ENCODE measurements around the gene SYVN1.
"Not testable (repeated sequence)": the region's sequence is repeated elsewhere in the genome, so short reads cannot be mapped to it uniquely, and the experiment has no call there.

Gene SYVN1

DNA sequence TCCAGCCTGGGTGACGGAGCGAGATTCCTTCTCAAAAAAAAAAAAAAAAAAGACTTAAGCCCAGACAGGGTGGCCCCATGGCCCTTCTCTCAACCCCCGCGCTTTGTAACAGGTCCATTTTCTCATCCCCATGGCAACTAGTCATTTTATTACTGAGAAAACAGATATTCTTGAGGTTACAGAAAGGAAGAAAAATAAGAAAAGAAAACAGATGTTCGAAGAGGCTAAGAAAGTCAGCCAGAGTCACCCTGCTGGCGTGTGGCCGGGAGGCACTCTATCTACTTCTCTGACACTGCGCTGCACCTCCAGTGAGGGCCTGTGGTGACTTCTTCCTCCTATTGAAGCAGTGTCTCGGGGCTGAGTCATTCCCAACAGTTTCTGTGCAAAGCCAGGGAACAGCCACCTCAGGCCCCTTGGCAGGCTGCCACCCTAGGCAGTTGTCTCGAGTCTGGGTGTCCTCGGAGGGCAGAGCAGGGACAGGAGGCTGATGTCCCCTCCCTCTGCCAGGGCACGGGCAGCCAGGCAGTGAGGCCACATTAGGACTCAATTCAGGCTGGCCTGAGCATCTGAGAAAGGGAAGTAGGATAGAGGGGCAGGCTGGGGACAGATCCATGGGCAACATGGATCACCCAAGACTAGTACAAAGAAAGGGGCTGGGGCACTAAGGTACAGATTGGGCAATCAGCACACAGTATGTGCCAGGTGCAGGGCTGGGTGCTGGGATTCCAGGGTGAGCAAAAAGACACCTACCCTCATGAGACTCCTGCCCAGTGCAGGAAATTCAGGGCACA lies 16.4 kb upstream of the SYVN1 start:
- DNase-seq, result peak; percentile 93

DNA sequence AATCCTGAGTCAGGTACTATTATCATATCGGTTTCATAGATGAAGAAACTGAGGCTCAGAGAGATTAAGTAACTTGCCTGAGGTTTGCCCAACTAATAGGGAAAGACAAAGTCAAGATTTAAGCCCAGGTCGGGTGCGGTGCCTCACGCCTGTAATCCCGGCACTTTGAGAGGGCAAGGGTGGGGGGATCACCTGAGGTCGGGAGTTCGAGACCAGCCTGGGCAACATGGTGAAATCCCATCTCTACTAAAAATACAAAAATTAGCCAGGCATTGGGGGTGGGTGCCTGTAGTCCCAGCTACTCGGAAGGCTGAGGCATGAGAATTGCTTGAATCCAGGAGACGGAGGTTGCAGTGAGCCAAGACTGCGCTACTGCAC lies 15.8 kb upstream of the SYVN1 start:
- DNase-seq, result not testable (repeated sequence)

DNA sequence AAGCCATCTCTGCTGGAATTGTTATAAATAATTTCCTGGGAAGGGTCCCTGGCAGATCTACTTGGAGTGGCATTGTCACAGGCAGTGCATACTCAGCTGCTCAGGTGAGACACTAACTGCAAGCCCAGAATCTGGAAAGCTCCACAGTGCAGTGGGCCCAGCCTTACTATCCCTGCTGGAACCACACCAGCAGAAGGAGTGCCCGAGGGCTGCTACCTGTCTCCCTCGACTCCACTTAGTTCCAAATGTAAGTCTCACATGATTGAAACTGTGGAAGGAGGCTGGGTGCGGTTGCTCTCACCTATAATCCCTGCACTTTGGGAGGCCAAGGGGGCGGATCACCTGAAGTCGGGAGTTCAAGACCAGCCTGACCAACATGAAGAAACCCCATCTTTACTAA lies 14.3 kb upstream of the SYVN1 start:
- DNase-seq, result no peak

DNA sequence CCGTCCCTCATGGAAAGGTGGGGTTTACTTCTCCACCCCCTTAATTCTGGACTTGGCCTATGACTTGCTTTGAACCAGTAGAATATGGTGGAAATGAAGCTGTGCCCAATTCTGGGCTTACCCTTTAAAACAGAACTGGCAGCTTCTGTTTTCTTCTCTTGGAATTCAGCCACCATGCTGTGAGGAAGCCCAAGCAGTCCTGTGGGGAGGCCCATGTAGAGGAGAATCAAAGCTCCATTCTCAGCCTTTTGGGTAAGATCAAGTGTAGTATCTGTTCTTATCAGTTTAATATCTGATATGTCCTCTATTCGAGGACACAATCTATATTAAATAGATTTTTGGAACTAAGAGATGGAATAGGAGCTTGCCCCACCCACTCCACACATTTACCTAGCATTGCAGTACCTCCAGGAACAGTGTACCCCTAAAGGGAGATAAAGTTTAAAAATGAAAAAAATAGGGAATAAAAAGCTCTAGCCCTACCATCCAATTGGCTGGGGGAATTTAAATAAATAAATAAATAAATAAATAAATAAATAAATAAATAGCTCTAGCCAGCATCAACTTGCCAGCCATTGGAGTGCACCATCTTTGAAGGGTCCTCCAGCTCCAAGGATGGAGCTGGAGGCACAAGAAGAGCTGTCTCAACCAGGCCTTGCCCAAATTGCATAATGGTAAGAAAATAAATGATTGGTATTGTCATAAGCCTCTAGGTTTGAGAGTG lies 13.2 kb upstream of the SYVN1 start:
- DNase-seq, result no peak

DNA sequence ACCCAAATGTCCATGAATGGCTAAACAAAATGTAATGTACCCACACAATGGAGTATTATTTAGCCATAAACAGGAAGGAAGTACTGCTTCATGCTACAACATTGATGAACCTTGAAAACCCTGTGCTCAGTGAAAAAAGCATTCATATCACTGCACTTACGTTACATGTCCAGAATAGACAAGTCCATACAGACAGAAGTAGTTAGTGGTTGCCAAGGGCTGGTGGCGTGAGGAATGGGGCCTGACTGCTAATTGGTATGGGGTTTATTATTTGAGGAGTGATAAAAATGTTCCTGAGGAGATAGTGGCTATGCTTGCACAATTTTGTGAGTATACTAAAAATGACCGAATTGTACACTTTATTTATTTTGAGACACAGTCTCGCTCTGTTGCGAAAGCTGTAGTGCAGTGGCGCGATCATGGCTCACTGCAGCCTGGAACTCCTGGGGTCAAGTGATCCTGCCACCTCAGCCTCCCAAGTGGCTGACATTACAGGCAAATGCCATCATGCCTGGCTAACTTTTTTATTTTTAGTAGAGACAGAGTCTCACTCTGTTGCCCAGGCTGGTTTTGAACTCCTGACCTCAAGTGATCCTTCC lies 7.7 kb upstream of the SYVN1 start:
- no peak for DNase-seq

DNA sequence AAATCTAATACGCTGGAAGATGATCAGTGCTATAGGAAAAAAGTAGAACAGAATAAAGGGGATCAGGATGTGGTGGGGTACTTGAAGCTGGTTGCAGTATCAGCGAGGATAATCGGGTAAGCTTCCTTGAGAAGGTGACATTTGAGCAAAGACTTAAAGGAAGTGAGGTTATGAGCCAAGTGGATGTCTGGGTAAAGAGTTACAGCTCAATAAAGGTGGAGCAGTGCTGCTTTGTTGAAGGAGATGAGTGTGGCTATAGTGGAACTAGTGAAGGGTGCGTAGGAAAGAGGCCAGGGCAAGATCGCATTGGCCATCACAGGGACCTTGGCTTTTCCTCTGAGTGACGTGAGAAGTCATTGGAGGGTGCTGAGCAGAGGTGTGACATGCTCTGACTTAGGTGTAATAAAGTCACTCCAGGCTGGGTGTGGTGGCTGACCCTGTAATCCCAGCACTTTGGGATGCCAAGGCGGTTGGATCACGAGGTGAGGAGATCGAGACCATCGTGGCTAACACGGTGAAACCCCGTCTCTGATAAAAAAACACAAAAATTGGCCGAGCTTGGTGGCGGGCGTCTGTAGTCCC lies 2.3 kb upstream of the SYVN1 start:
- no peak for DNase-seq

DNA sequence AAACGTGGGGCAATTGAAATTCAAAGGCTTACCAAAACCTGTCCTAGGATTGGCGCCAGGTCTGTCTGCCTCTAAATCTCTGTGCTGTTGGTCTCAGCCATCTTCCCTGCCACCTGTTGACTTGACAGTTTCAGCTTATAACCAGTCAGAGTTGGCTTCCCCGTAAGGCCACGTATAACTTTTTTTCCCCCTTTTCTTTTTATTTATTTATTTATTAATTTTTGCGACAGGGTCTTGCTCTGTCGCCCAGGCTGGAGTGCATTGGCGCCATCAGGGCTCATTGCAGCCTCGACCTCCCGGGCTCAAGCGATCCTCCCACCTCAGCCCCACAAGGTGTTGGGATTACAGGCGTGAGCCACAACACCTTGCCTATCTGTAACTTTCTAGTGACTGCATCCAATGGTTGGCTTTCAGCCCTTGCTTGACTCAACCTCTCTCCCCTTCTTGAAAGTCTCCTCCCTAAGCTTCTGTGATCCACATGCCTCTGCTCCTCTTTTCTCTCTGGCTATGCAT lies 1.4 kb upstream of the SYVN1 start:
- no peak for DNase-seq

DNA sequence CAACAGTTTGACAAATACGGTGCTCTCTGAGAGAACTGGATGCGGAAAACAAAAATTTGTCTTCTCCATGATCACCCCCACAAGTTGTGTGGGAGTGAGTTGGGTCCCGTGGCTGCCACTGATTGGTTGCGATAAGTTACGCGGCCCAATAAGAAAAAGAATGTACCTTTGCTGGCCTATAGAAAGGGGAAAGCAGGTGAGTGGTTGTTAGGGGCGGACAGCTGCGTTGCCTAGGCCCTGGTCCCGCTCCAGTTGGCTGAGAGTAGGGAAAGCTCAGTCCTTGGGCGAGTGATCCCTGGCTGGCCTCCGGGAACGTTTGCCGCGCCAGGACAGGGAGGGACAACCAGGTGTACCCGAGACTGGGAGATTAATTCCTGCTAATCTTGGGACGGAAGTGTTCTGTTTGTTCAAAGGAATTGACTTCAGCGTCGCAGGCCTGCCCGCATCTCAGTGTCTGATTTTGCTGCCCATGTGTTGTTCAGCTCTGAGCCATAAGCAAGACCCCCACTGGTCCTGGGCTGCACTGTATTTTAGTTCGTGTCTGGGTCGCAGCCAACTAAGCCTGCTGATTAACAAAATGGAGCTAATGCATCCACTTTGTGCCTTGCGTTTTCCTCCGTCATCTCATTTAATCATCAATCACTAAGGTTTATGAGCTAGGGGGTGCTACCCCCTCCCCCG lies 773 bp upstream of the SYVN1 start:
- DNase-seq, result peak; percentile 97

DNA sequence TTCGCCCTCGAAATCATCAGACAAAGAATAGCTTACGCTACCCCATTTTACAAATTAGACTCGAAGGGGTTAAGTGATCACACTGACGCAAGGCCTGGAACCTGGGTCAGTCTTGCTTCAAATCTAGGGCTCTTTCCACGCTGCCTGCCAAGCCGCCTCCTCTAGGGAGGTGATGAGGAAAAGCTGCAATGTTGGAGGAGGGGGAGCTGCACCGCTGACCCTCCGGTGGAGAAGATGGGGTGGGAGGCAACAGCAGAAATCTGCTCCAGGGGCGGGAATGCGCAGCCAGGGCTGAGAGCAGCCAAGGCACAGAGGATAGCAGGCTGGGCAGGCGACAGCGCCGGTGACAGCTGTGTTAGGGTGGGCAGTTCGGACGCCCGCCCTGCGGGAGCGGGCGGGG lies 595 bp downstream of the SYVN1 start:
- no peak for DNase-seq

DNA sequence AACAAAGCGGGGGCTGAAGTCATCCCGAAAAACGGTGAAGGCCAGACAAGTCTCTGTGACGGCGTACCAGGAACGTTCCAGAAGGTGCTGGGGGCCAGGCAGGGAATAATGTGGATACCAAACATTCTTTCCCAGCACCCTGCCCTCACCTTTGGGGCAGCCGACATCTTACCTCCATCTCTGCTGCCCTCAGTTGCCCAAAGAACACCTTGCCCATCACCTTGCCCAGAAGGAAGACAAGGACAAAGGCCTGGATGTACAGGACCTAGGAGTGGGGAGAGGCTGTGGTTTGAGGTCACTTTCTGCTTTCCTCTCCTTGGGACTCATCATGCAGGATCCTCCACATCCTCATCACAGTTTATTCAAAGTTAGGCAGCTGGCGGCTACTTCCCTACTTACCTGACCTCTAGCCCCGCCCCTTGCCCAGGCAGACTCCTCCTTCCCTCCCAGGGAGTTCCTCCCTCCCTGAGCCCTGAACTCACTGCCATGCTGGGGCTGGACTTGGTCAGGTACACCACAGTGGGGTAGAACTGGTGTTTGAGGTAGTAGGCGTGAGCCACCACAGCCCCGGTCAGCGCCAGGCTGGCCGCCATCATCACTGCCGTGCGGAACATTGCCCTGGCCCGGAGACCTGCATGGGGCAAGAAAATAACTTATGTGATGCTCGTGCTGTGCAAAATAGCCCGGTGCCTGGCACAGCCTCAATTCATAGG lies 1.2 kb downstream of the SYVN1 start:
- DNase-seq, result peak; percentile 29

DNA sequence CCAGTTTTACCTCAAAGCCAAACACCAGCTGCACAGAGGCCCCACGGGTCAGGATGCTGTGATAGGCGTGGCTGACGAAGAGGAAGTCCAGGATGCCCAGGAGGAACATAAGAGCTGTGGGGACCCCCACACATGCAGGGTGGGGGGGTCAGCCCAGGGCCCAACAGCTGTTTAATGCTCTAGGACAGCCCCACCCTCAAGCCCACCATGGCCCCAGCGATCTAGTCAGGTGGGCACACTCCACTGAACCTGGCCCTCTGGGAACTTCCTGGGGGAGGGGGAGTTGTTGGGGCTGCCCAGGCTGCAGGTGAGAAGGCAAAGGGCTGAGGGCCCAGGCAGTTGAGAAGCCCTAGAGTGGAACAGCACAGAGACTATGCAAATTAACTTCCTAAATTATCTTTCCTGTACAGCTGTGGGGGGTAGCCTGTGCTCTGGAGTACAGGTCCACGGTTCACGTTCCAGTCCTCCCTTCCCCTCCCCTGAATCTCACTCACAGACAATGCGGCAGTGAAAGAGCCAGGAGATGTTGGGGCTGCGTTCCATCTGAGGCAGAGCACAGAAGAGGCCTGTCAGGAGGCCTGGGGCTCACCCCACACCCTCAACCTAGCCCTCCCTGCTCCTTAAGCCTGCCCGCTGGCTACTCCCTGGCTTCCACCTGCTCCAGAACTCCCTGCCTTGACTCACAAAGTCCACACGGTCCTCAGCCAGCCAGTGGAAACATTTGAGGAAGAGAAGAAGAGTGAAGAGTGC lies 1.9 kb downstream of the SYVN1 start:
- no peak for DNase-seq

DNA sequence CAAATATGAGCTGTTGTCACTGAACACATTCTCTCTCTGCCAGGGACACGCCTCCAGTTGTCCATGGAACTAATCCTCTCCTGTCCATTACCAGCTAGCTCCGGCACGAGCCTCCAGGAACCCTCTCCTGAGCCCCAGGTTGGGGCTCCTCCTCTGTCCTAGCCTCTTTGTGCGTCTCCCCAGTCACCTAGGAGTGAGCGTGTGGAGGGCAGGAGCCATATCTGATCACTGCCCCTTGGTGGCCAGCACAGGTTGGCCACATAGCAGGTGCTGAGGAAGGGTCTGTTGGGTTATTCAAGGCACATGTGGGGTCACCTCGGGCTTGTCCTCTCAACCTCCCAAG lies 2.5 kb downstream of the SYVN1 start:
- DNase-seq, result no peak

DNA sequence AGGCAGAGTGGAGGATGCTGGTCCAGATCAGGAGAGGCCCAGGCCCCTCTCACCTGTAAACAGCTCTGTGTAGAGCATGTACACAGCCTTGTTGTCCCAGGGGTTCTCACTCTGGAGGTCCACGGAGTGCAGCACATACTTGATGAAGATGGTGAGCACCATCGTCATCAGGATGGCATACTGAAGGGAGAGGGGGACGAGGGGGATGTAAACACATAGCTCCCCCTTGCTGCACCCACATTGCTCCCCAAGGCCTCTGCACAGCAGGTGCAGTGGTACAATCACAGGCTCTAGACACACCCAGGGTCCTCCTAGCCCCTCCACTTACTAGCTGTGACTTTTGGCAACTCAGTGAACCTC lies 2.9 kb downstream of the SYVN1 start:
- DNase-seq, result no peak

DNA sequence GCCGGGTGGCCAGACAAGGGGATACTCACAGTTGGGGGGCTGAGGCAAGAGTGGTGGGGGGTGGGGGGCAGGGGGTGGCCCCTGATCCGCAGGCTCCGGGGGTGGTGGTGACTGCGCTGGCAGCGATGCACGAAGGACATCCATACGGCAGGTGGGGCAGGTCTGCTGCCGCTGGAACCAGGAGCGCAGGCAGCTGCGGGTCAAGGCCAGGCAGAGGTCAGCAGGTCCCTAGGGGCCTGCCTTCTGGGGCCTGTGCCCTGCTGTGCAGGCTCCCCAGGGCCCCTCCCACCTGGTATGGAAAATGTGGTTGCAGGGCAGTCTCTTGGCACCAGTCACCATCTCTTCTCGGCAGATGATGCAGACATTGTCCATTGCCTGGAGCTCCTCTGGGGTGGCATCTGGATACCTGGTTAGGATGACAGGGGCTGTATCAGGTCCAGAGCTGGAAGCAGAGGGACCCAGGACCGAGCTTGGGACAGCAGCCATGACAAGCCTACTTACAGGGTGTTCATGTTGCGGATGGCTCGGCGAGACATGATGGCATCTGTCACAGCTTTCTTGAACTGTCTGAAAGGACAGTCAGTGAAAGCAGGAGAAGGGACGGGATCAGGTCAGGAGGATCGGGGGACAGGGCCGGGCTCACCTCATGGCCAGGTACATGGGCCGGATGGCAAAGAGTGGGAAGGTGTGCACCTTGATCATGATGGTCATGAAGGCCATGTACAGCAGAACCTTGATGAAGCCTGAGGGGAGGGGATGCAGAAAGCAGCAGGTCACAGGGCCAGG lies 3.5 kb downstream of the SYVN1 start:
- no peak for DNase-seq

DNA sequence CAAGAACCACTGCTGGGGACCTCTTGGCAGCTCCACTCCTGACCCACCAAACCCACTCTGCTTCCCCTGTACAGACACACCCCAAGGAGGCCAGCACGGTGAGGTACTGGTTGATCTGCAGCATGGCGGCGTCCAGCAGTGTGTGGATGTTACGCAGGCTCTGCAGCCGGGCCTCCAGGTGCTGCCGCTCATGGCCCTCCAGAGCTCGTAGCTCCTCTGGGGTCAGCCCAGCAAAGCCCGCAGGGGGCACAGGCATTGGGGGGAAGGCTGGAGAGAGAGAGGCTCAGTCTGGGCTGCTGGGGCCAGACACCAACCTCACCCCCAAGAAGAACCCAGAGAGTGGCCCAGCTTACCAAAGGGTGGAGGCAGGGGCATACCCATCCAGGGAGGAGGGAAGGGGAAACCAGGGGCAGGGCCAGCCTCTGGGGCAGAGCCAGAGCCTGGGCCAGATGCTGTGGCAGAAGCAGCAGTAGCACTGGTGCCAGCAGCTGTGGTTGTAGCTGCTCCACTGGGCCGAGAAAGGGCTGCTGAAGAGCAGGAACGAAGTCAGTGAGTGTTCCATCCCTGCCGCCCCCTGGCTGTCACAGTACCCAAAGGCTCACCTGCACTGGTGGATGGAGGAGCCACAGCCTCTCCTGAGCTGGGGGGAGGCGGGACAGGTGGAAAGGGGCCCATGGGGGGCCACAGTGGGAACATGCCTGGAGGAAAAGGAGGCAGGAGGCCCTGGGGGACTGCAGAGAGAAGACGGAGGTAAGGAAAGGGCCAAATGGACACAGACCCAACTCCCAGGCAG lies 4.5 kb downstream of the SYVN1 start:
- DNase-seq, result no peak

DNA sequence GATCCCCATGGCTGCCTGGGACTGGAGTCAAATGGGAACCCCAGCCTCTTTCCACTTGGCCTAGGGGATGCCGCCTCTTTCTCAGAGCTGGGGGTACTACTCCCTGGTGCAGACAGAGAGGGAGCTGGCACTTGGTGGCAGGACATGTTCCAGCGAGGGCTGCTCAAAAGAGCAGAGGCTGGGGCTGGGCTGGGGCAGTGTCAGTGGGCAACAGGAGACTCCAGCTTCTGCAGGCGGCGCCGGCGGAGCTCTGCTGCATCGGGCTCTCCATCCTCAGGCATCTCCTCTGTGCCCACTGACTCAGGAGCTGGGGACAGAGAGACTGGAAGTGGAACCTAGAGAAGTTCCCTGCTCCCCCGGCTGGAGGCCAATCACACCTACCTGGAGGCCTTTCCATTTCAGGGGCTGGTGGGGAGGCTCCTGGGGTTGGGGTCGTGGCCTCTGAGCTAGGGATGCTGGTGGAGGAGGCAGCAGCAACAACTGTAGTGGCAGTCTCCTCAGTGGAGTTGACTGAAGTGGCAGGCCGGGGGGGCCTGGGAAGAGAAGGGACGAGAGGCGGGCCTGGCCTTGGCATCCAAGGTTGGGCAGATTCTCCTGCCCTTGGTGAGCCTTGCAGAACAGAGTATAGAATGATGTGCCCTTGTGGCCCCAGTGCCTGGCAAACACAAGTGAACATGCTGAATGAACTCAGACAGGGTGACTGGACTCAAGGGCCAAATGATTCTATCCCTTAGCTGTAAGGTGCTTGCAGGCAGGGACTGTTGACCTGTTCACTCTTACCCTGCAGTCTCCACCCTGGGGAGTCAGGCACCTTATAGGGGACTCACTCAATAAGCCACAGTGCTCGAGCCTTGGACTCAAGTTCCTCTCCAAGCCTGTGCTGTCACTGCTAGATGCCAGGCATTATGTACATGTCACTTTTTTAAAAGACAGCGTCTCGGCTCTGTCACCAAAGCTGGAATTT lies 5.9 kb downstream of the SYVN1 start:
- DNase-seq, result no peak

DNA sequence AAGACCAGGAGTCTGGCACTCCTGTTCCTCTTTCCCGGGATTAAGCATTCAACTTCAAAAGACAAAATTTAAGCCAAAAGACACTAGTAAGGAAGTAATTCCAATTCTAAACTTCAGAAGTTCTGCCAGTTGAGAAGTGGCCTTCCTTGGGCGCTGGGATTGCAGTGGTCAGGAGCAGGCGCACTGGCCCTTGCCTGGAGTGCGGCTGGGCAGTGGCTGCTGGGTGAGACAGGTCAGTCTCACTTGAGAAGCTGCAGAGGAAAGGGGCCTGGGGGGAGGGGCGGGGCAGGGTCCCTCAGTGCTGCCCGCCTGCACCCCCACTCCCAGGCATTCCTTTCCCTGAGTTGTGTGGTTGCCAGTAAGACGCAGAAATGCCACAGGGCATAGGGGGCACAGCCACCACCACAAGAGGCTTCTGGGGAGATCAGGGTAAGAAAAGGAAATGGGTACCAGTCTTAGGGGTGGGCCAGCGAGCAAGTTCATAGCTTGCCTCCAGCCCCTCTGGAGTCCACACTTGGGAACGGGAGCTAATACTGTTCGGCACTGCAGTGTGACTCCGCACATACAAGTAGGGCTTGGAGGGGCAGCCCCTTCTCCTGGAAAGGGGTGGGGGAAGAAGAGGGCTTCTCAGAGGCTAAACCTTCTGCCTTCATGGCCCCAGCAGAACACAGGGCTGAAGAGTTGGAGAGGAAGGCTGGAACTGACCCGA lies 6.7 kb downstream of the SYVN1 start:
- no peak for DNase-seq

DNA sequence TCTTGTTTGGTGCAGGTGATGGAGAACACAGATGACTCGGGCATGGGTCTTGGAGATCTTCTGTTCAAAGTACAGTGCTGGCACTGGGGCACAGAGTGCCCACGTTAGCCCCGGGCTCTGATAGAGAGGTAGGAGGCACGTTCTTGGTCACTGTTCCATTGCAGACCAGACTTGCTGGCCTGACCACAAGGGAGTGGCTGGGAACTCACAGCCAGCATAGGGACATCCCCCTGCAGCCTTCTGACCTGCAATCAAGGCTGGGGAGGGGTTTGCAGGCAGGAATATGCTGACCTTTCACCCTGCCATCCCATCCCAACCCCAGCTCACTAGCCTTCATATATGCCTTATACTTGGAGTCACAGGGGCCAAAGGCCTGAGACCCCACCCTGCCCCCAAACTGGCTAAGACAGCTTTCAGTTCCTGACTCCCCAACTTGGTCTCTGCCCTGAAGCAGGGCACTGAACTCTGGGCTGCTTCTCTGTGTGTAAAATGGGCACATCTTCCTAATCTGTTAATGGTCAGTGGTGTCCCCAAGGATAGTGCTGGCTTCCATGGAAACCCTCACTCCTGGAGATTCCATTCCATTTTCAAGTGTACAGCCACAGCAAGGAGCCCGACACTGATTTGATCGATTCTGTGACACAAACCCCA lies 7.6 kb downstream of the SYVN1 start:
- no peak for DNase-seq

All from OCI-M1 (cell line).